Measurements from ENCODE around the gene ZIC1. TPM values are rescaled to one million over a fixed set of nuclear protein-coding genes. Genes with fewer than 3 reads are reported as not detected.

ZIC1 gene
- total RNA-seq, 1 experiment from 2014 or later, result not detected

DNA sequence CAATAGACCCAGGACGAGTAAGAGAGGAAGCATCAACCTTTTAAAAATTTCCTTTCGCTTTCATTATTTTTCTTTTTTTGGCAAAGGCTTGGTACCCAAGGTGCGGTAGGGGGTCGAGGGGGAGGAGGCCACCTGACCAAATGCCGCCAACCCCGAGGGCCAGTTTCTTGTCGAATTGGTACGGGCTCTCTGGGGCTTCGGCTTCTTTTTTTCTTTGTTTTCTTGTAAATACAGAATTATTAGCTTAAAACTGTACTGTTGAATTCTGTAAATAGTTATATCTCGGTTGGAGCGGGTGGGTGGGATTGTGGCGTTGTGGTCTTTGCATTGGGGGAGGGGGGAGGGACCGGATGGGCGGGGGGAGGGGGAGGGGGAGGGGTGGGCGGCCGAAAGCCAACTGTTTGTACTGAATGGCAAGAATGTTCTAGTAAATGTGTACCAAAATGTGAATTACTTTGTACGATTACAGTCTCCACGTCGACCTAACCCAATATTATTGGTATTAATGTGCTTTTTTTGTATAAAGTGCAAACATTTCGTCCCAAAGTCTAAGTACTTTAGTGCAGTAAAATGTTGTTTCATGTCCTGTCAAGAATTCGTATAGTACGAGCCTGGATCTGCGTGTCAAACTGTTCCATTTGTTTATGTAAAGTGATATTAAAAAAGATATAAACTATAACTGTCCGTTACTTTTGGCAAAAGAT, 4.7 kb downstream of the ZIC1 start:
- no peaks in the 10 kb centered on the region for H3F3A ChIP-seq (ENCODE audit: insufficient read depth, low read depth)
- POLR2A ChIA-PET (ENCODE audit: unreplicated experiment), result no interaction called here
- H3K4me2 ChIP-seq, result no peak overlapping the region
- H3K27ac ChIP-seq, result no peak overlapping the region
- no peak overlapping the region for H3K4me3 ChIP-seq
- H3K9me2 ChIP-seq (ENCODE audit: insufficient read depth), result no peaks in the 10 kb centered on the region
- CTCF ChIA-PET, result no interaction called here
- DNase-seq, result no peak
- H3K4me1 ChIP-seq (replicated peaks; ENCODE audit: insufficient read depth), result no peaks in the 10 kb centered on the region
- intact Hi-C loops (cut with micrococcal nuclease; ENCODE audit: unreplicated experiment), result no loop called here
- no TSS peak for BruUV-seq (replicated peaks)
- no peaks in the 10 kb centered on the region for H3K79me2 ChIP-seq (ENCODE audit: low read depth)
- H4K20me1 ChIP-seq (ENCODE audit: insufficient read depth), result no peaks in the 10 kb centered on the region
- no peaks in the 10 kb centered on the region for H3K36me3 ChIP-seq (ENCODE audit: low read depth)
- TF ChIP-seq, protein P1, sequence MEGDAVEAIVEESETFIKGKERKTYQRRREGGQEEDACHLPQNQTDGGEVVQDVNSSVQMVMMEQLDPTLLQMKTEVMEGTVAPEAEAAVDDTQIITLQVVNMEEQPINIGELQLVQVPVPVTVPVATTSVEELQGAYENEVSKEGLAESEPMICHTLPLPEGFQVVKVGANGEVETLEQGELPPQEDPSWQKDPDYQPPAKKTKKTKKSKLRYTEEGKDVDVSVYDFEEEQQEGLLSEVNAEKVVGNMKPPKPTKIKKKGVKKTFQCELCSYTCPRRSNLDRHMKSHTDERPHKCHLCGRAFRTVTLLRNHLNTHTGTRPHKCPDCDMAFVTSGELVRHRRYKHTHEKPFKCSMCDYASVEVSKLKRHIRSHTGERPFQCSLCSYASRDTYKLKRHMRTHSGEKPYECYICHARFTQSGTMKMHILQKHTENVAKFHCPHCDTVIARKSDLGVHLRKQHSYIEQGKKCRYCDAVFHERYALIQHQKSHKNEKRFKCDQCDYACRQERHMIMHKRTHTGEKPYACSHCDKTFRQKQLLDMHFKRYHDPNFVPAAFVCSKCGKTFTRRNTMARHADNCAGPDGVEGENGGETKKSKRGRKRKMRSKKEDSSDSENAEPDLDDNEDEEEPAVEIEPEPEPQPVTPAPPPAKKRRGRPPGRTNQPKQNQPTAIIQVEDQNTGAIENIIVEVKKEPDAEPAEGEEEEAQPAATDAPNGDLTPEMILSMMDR (conservative IDR thresholded peaks at IDR 0.05), result no peak
- TF ChIP-seq EZH2 (IDR thresholded peaks at IDR 0.05; ENCODE audit: low read depth), result no peak
- no peaks in the 10 kb centered on the region for H3K9me3 ChIP-seq (ENCODE audit: insufficient read depth, low read depth)
- no peak overlapping the region for H2AFZ ChIP-seq
- H3K27me3 ChIP-seq (ENCODE audit: insufficient read depth, low read depth), result no peaks in the 10 kb centered on the region

DNA sequence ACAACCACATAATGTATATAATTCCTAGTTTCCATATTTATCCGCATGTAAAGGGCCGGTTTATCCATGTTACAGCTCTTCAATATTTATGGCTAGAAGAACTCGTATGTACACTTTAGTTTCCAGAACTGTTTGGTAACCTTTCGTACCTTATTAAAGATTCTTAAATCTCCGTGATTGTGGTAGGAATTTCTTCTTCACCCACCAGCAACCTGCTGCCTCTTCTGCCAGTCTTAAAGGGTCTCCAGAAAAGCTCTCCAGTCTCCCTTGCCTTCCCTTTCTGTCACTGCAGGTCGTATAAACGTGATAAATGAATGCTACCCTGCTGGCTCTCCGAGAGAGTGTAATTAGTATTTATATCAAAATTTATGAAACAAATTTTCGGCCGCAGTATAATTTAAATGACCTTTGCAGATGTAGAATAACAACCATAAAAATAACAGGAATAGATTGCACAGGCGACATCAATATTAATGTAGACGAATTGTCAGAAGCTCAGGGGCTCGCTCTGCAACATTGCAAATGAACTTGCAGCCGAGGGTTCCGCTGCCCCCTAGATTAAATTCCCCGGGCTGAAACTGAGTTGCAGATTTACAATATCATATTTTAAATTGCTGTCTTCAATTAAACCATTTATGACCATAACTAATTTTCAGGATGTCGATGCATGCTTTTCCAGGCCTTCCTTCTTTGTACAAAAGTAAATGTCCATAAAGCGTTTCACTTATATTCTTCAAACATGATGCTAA, 5.4 kb downstream of the ZIC1 start:
- H3K4me2 ChIP-seq, result no peak overlapping the region
- intact Hi-C loops (cut with micrococcal nuclease; ENCODE audit: unreplicated experiment), result no loop called here
- BruUV-seq (replicated peaks), result no TSS peak
- no peak for DNase-seq
- no peaks in the 10 kb centered on the region for H3K9me2 ChIP-seq (ENCODE audit: insufficient read depth)
- H3K27me3 ChIP-seq (ENCODE audit: insufficient read depth, low read depth), result no peaks in the 10 kb centered on the region
- H2AFZ ChIP-seq, result no peak overlapping the region
- H3K36me3 ChIP-seq (ENCODE audit: low read depth), result no peaks in the 10 kb centered on the region
- H3K4me1 ChIP-seq (replicated peaks; ENCODE audit: insufficient read depth), result no peaks in the 10 kb centered on the region
- TF ChIP-seq, protein P1 (conservative IDR thresholded peaks at IDR 0.05), result no peak
- TF ChIP-seq EZH2 (IDR thresholded peaks at IDR 0.05; ENCODE audit: low read depth), result no peak
- H3K9me3 ChIP-seq (ENCODE audit: insufficient read depth, low read depth), result no peaks in the 10 kb centered on the region
- H3K27ac ChIP-seq, result no peak overlapping the region
- H3K4me3 ChIP-seq, result no peak overlapping the region
- ChIA-PET POLR2A (ENCODE audit: unreplicated experiment) (no interaction called here), CTCF (no interaction called here)
- H3F3A ChIP-seq (ENCODE audit: insufficient read depth, low read depth), result no peaks in the 10 kb centered on the region
- no peaks in the 10 kb centered on the region for H3K79me2 ChIP-seq (ENCODE audit: low read depth)
- no peaks in the 10 kb centered on the region for H4K20me1 ChIP-seq (ENCODE audit: insufficient read depth)

DNA sequence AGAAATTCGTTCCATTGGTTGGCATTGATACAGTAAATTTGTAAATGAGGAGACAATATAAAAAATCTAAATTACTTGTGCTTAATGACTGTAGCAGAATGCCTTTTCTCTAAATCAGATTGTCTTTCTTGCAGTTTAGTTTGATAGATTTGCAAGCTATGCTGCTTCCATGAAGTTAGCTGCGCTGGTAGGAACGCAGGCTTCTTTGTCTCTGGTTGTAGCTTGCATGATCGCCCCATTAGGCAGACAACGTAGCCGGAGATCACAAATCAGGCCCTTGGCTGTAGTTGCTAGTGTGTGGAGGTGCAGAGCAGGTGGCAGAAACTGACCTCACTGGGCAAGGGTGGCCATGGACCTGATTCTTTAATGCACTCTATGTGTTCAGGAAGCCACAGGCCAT, 6.1 kb downstream of the ZIC1 start:
- H3K36me3 ChIP-seq (ENCODE audit: low read depth), result no peaks in the 10 kb centered on the region
- no TSS peak for BruUV-seq (replicated peaks)

More for the DNA sequence above, 6.1 kb downstream of the ZIC1 start:
- H3K4me2 ChIP-seq, result no peak overlapping the region
- no peak overlapping the region for H3K4me3 ChIP-seq
- no peaks in the 10 kb centered on the region for H3K4me1 ChIP-seq (replicated peaks; ENCODE audit: insufficient read depth)
- H3K9me3 ChIP-seq (ENCODE audit: insufficient read depth, low read depth), result no peaks in the 10 kb centered on the region
- H3F3A ChIP-seq (ENCODE audit: insufficient read depth, low read depth), result no peaks in the 10 kb centered on the region
- H2AFZ ChIP-seq, result no peak overlapping the region
- TF ChIP-seq EZH2 (IDR thresholded peaks at IDR 0.05; ENCODE audit: low read depth), result no peak
- TF ChIP-seq, protein P1 (conservative IDR thresholded peaks at IDR 0.05), result no peak
- no peaks in the 10 kb centered on the region for H4K20me1 ChIP-seq (ENCODE audit: insufficient read depth)
- no peaks in the 10 kb centered on the region for H3K27me3 ChIP-seq (ENCODE audit: insufficient read depth, low read depth)
- DNase-seq, result no peak
- ChIA-PET POLR2A (ENCODE audit: unreplicated experiment) (no interaction called here), CTCF (no interaction called here)
- no peak overlapping the region for H3K27ac ChIP-seq
- H3K79me2 ChIP-seq (ENCODE audit: low read depth), result no peaks in the 10 kb centered on the region
- intact Hi-C loops (cut with micrococcal nuclease; ENCODE audit: unreplicated experiment), result no loop called here
- no peaks in the 10 kb centered on the region for H3K9me2 ChIP-seq (ENCODE audit: insufficient read depth)

Measured in PC-9 (cell line).